Retina (tissue), 1 donor: ENCODE data around the gene KLK14.

Experiments used
- DNase-seq: peaks from one replicate; pipeline ENCODE4 v3.0.0-alpha.2; 2016

Gene KLK14

DNA sequence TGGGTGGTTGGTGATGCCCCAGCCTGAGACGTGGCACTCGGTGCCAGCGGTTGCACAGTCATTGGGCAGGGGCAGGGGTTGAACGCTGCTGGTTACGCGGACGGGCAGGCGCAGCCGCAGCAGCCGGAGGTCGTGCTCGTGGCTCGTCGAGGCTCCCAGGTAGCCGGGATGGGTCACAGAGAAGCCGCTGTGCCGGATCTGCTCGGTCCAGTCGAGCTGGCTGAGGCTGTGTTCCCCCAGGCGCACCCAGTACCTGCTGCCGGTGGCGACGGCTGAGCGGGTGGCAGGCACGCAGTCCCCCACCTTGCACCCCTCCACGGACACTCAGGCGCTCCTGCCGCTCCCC lies 50.8 kb downstream of the KLK14 start:
- DNase-seq: no peak

- no peak for DNase-seq
These were observed 51.3 kb downstream of the KLK14 start for GRCh38 chr19:51031220-51031879.

GRCh38 chr19:51030631-51031030 lies 52.1 kb downstream of the KLK14 start:
- DNase-seq: no peak

- no peak for DNase-seq
These were observed 53.0 kb downstream of the KLK14 start for GRCh38 chr19:51029718-51030117.
